Activated CD8-positive, alpha-beta T cell treated with anti-CD3 and anti-CD28 coated beads for 36 hours (primary cell): Measurements from ENCODE around the gene ALPK1. TPM values are rescaled to one million over a fixed set of nuclear protein-coding genes. Genes with fewer than 3 reads are reported as not detected.

Experiments used
- ATAC-seq: fragments of 200-7000 bp; cut with Tn5 transposase; one replicate; pipeline ENCODE4 v1.10.0; 2021; ENCODE audit warnings: mild to moderate bottlenecking, moderate library complexity
- CTCF ChIA-PET: fragments of 350-600 bp; sonication (Branson Sonifier 250); formaldehyde crosslinking; loops from one replicate; lab custom pipeline; 2021; ENCODE audit warnings: antibody characterized with exemption; lab: Charles Lee
- POLR2A ChIA-PET: fragments of 350-600 bp; sonication (Branson Sonifier 250); formaldehyde crosslinking; loops from one replicate; lab custom pipeline; 2021; ENCODE audit warnings: antibody characterized with exemption; lab: Charles Lee
- DNase-seq: peaks from one replicate; pipeline ENCODE4 v3.0.0-alpha.2; 2020
- H3K27ac Mint-ChIP-seq: one replicate; pipeline ENCODE4 v1.8.0; 2021; ENCODE audit warnings: mild to moderate bottlenecking, mixed read lengths
- H3K27me3 Mint-ChIP-seq: one replicate; pipeline ENCODE4 v1.8.0; 2021; ENCODE audit warnings: mixed read lengths
- H3K36me3 Mint-ChIP-seq: one replicate; pipeline ENCODE4 v1.8.0; 2021; ENCODE audit warnings: low read depth, mixed read lengths
- H3K4me1 Mint-ChIP-seq: one replicate; pipeline ENCODE4 v1.8.0; 2021; ENCODE audit warnings: low read depth, mixed read lengths
- H3K4me3 Mint-ChIP-seq: one replicate; pipeline ENCODE4 v1.8.0; 2021; ENCODE audit warnings: mild to moderate bottlenecking, moderate library complexity, mixed read lengths
- H3K9me3 Mint-ChIP-seq: one replicate; pipeline ENCODE4 v1.8.0; 2021; ENCODE audit warnings: mixed read lengths
- CTCF ChIP-seq: fragments of 200-600 bp; IDR thresholded peaks from one replicate; pipeline ENCODE4 v1.8.0; 2022; ENCODE audit warnings: antibody characterized with exemption, mild to moderate bottlenecking
- intact Hi-C: fragments of 100-400 bp; cut with micrococcal nuclease; formaldehyde crosslinking; loops from one replicate; pipeline ENCODE4 v1.10.0; 2022
- total RNA-seq, 2 experiments: library from RNA; stranded (reverse); gene quantifications; one replicate each; pipeline ENCODE4 v1.2.3, GENCODE V29; 2021

ALPK1 gene
- total RNA-seq, 2 experiments from 2014 or later = 13.4 to 13.7 TPM

GRCh38 chr4:112411781-112412550, 114.8 kb downstream of the ALPK1 start:
- Mint-ChIP-seq H3K36me3 (peaks cover 8% of the 10 kb centered on the region), H3K27ac (no peak overlapping the region), H3K4me1 (no peaks in the 10 kb centered on the region), H3K27me3 (no peaks in the 10 kb centered on the region), H3K9me3 (no peaks in the 10 kb centered on the region), H3K4me3 (no peak overlapping the region)
- ChIA-PET CTCF (interaction anchor here (0.6 to 1.5 kb wide), 2 partner anchors 16 to 70 kb away, joined by 6 to 9 read pairs; no protein-coding TSS in a partner anchor), POLR2A (no interaction called here)
- TF ChIP-seq CTCF = no peak
- intact Hi-C loops = no loop called here
- no peak for ATAC-seq
- no peak for DNase-seq

GRCh38 chr4:112416464-112416863, 119.3 kb downstream of the ALPK1 start:
- intact Hi-C loops = no loop called here
- Mint-ChIP-seq H3K4me1 (no peaks in the 10 kb centered on the region), H3K9me3 (no peaks in the 10 kb centered on the region), H3K4me3 (no peak overlapping the region), H3K27me3 (no peaks in the 10 kb centered on the region), H3K36me3 (peaks cover 8% of the 10 kb centered on the region), H3K27ac (no peak overlapping the region)
- CTCF ChIA-PET = no interaction called here
- DNase-seq (no peak), ATAC-seq (no peak)
- TF ChIP-seq CTCF = no peak
- POLR2A ChIA-PET = no interaction called here

GRCh38 chr4:112418092-112418491, 120.9 kb downstream of the ALPK1 start:
- no peak for TF ChIP-seq CTCF
- CTCF ChIA-PET = no interaction called here
- H3K27ac Mint-ChIP-seq = no peak overlapping the region
- H3K27me3 Mint-ChIP-seq = no peaks in the 10 kb centered on the region
- intact Hi-C loops = no loop called here
- POLR2A ChIA-PET = no interaction called here
- no peaks in the 10 kb centered on the region for H3K9me3 Mint-ChIP-seq
- no peak overlapping the region for H3K4me3 Mint-ChIP-seq
- DNase-seq (no peak), ATAC-seq (no peak)
- no peaks in the 10 kb centered on the region for H3K4me1 Mint-ChIP-seq
- H3K36me3 Mint-ChIP-seq = peaks cover 6% of the 10 kb centered on the region

GRCh38 chr4:112421911-112422310, 124.7 kb downstream of the ALPK1 start:
- POLR2A ChIA-PET = no interaction called here
- no peak overlapping the region for H3K4me3 Mint-ChIP-seq
- no peak for ATAC-seq
- intact Hi-C loops = no loop called here
- no peak for TF ChIP-seq CTCF
- no peaks in the 10 kb centered on the region for H3K36me3 Mint-ChIP-seq
- H3K27ac Mint-ChIP-seq = no peak overlapping the region
- no peaks in the 10 kb centered on the region for H3K9me3 Mint-ChIP-seq
- no peaks in the 10 kb centered on the region for H3K27me3 Mint-ChIP-seq
- no peak for DNase-seq
- CTCF ChIA-PET = no interaction called here
- no peaks in the 10 kb centered on the region for H3K4me1 Mint-ChIP-seq

GRCh38 chr4:112422644-112423043, 125.5 kb downstream of the ALPK1 start:
- Mint-ChIP-seq H3K27ac (no peak overlapping the region), H3K9me3 (no peaks in the 10 kb centered on the region), H3K4me1 (no peaks in the 10 kb centered on the region), H3K27me3 (no peaks in the 10 kb centered on the region), H3K4me3 (no peak overlapping the region), H3K36me3 (peaks cover 2% of the 10 kb centered on the region)
- POLR2A ChIA-PET = no interaction called here
- ATAC-seq (no peak), DNase-seq (no peak)
- intact Hi-C loops = no loop called here
- CTCF ChIA-PET = no interaction called here
- TF ChIP-seq CTCF = no peak
